Endothelial cell of umbilical vein (primary cell): ENCODE data around the gene ZNF697.

Experiments used
- CTCF ChIP-seq, 2 donors: IDR thresholded peaks; 1 replicate in 1 of 2; 2 replicates in 1 of 2; pipeline ENCODE4 v1.5.1; 2011; ENCODE audit warnings: low read length in 2 of 2, mild to moderate bottlenecking in 2 of 2, moderate library complexity in 2 of 2, control low read depth in 1 of 2, inconsistent platforms in 1 of 2, low read depth in 1 of 2; ENCODE audit not compliant: insufficient read depth in 1 of 2; ENCODE audit errors: extremely low read depth in 1 of 2
- EZH2 ChIP-seq: IDR thresholded peaks from 2 replicates; pipeline ENCODE4 v1.6.1; 2012; ENCODE audit warnings: borderline replicate concordance, low read depth, mild to moderate bottlenecking, moderate library complexity, low read length, inconsistent platforms; ENCODE audit not compliant: severe bottlenecking
- MAX ChIP-seq: IDR thresholded peaks from 2 replicates; pipeline ENCODE4 v1.6.1; 2011; ENCODE audit not compliant: insufficient read depth, insufficient read length

- TF ChIP-seq EZH2 (no peak), CTCF (IDR thresholded peaks at IDR 0.05; ENCODE audit: extremely low read depth in 1 of 2, insufficient read depth in 1 of 2, low read depth in 1 of 2, low read length in 2 of 2) (no peak), MAX (no peak)
These were observed 60.7 kb downstream of the ZNF697 start for GRCh38 chr1:119587341-119587740.
